Activated naive CD8-positive, alpha-beta T cell treated with anti-CD3 and anti-CD28 coated beads, Interleukin-2, amount 50 U/mL, for 16 hours (primary cell): ENCODE data around the gene GNG13.
"Not testable (repeated sequence)": the region's sequence is repeated elsewhere in the genome, so short reads cannot be mapped to it uniquely, and the experiment has no call there.

Source experiments
- DNase-seq: peaks from one replicate; pipeline ENCODE4 v3.0.0-alpha.2; 2020; ENCODE audit warnings: low read depth, low spot score

Gene GNG13

GRCh38 chr16:799948-800833 is at the start of gene GNG13:
Gene GNG13 (minus strand): TSS chr16:800734. CDS start chr16:799077, 1,657 bp downstream.
- DNase-seq: no peak

GRCh38 chr16:848510-849253 is 48.1 kb upstream of the GNG13 start:
- no peak for DNase-seq

DNA sequence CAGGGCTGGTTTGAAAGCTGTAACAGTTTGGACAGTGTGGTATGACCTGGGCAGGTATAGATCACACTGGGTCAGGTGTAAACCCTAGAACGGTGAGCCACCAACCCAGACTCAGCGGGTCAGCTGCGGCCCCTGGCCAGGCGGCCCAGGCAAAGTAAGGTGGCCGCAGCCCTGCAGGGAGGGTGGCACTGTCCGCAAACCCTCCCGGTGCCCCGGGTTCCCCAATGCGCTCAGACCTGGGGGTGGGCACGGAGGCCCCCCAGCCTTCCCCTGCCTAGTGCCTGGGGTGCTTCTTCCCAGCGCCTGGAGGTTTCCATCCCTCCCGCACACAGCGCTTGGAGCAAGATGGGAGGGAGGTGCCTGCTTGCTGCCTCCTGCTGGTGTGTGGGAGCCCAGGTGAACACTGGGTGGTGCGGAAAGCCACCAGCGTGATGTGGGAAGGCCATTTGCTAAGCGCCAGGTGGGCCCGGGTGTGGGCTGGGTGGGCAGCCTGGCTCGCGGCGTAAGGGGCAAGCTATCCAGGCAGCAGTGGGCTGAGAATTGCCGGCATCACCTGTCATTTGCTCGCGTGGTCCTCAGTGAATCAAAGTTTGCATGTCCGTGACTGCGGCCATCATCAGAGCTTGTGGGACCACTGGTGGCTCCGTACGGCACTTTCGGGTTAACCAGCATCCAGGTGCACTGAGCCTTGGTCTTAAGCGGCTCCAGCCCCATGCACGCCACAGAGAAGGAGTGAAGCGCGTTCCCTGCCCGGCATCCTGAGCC is 47.3 kb upstream of the GNG13 start:
- no peak for DNase-seq

DNA sequence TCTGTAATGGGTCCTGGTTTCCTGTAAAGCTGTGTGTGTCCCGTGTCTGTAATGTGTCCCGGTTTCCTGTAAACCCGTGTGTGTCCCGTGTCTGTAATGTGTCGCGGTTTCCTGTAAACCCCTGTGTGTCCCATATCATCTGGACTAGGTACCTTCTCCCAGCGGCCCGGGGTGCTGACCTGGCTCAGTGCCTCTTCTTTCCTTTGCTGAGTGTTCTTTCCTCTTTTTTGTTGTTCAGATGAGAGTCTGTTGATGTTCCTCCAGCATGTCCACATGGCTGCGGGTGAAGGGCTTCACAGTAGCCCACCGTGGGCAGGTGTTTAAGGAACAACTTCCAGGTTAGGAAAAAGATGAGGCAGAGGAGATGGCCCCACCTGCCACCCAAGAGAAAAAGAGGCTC is 46.6 kb upstream of the GNG13 start:
- DNase-seq: no peak

GRCh38 chr16:845351-845745 is 44.8 kb upstream of the GNG13 start:
- DNase-seq: no peak

- DNase-seq: no peak
These were observed 44.3 kb upstream of the GNG13 start for GRCh38 chr16:844638-845350.

- no peak for DNase-seq
These were observed 43.2 kb upstream of the GNG13 start for GRCh38 chr16:843771-844170.

- DNase-seq: no peak
These were observed 42.4 kb upstream of the GNG13 start for GRCh38 chr16:842711-843560.

- DNase-seq: no peak
These were observed 41.5 kb upstream of the GNG13 start for GRCh38 chr16:842061-842476.

DNA sequence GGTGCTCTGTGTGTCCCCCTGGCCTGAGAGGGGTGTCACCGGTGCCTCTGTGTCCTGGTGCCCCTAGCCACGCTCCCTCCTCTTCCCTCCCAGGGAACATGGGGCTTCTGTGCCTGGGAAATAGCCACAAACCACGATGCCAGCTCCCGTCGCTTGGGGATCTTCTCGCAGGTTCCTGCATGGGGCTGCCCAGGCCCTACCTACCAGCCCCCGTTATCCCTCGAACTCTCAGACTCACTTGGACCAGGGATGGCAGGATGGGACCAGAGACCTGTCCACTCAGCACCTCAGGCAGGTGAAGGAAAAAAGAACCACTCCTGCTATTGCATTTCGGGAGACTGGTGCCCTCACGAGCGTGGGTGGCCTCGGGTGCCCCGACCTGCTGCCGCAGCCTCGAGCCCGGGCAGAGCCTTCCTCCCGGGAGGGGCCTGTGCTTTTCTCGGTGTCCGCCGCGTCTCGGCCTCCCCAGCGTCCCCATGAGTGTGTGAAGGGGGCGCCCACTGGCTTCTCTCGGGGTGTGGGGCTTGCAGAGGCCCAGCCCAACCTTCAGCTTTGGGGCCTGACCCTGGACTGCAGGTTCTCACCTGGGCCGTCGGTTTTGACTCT is 41.0 kb upstream of the GNG13 start:
- no peak for DNase-seq

DNA sequence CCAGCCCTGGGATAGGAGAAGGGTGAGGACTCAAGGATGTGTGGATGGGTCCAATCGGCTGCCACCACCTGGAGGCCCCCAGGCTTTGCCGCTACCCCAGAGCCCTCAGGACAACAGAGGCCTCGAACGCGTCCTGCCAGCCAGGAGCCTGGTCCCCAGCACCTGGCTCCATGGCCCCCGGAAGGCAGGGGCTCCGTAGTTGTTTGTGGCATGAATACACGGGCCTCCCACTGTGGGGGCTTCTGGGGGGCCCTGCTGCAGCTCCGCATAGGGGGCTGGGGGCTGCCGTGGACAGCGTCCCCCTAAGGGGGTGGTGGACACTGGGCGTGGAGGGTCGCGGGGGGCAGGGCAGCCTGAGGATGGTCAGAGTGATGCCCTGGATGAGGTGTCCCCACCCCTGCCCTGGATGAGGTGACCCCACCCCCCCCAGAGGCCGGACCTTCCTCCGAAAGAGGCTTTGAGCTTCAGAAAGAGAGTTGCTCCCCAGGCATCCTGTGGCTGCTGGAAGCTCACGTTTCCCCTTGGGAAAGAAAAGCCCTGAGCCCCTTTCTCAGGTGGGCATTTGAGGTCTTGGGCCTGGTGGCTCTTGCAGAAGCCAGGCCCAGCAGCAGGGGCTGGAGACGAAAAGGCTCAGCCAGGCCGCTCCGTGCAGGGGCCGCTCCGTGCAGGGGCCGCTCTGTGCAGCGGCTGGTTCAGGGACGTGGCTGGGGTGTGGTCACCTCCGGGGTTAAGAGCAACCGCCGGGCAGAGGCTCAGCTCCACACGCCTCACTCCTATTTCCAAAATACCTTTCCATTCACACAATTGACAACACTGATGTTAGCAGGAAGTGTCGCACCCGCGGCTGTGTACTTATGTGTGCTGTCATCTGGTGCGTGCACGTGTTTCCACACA is 40.3 kb upstream of the GNG13 start:
- DNase-seq: no peak

GRCh38 chr16:839643-840408 is 39.3 kb upstream of the GNG13 start:
- no peak for DNase-seq

DNA sequence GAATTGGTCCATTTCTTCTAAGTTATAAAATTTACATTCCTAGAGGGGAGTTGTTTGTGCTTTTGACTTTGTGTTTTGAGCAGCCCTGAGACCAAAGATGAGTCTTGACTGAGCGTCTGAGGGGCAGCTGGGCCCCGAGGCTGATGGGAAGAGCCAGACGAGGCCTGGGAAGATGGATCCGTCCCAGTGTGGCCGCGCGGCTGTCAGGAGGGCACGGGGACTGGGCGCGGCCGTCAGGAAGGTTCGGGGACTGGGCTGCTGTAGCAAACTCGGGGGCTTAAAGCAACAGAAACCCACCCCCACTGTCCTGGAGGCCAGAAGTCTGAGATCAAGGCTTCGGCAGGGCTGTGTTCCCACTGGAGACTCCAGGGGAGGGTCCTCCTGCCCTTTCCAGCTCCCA is 38.2 kb upstream of the GNG13 start:
- no peak for DNase-seq

DNA sequence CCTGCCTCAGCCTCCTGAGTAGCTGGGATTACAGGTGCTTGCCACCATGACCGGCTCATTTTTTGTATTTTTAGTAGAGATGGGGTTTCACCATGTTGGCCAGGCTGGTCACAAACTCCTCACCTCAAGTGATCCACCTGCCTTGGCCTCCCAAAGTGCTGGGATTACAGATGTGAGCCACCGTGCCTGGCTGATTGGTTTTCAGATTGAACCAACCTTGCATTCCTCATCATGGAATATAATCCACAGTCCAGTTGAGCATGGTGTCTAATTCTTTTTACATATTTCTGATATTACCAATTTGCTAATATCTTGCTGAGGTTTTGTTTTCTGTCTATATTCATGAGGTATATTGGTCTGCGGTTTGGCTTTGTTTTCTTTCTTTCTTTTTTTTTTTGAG is 36.3 kb upstream of the GNG13 start:
- not testable (repeated sequence) for DNase-seq

DNA sequence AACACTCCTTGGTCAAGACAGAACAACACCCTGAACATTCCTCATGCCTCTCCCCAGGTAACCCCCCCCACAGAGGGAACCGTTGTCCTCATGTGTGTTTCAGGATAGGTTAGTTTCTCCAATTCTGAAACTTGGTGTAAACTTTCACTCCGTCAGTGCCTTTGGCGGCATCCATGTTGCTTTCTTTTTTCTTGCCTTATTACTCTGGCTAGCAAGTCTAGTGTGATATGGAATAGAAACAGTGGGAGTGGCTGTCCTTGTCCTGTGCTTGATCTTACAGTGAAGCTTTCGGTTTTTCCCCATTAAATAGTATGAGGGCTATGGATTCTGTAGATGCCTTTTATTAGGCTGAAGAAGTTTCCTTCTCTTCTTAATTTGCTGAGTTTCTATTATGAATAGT is 35.7 kb upstream of the GNG13 start:
- no peak for DNase-seq

DNA sequence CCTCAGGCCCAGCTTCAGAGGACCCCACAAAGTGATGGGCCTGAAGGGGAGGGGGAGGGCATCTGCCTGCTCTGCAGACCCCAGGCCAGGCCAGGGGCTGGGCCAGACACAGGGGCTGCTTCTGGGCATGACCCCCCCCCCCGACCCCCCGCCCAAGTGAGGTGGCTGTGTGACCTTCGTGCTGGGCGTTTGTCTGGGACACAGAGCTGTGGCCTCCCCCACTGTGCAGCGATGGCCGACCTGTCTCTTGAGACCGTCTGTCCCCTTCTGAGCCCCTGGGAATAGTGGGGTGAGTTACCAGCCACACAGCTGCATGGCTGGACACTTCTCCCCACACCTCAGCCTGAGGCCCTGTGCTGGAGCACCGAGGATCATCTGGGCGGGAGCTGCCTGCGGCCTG is 34.8 kb upstream of the GNG13 start:
- no peak for DNase-seq

GRCh38 chr16:833411-833810 is 32.9 kb upstream of the GNG13 start:
- DNase-seq: no peak

GRCh38 chr16:832652-833336 is 32.3 kb upstream of the GNG13 start:
- DNase-seq: no peak
